Measurements from ENCODE around the gene SNAI3. TPM values are rescaled to one million over a fixed set of nuclear protein-coding genes. Genes with fewer than 3 reads are reported as not detected.
A peak's percentile ranks its signal among the peaks of the same experiment; 100 is the strongest.

Gene SNAI3
- total and polyA plus RNA-seq, 2 experiments from 2014 or later = 10.3 to 19.4 TPM

GRCh38 chr16:88642881-88643643 lies 43.2 kb downstream of the SNAI3 start:
- DNase-seq (ENCODE audit: low spot score) (peak; percentile 56), ATAC-seq (no peak)
- no peak overlapping the region for H3K4me2 ChIP-seq
- Mint-ChIP-seq H3K27ac (no peak overlapping the region), H3K36me3 (ENCODE audit: low read depth) (peaks cover 18% of the 10 kb centered on the region; the same call in 2 of the 3 replicates), H3K4me3 (no peak overlapping the region), H3K9me3 (peaks cover 6% of the 10 kb centered on the region; the same call in 2 of the 3 replicates), H3K4me1 (peaks cover 21% of the 10 kb centered on the region), H3K27me3 (ENCODE audit: insufficient read depth, low read depth, poor library complexity) (peaks cover 31% of the 10 kb centered on the region)
- no peaks in the 10 kb centered on the region for H3K9me2 ChIP-seq (ENCODE audit: insufficient read depth)
- TF ChIP-seq STAT1 (IDR thresholded peaks at IDR 0.05; ENCODE audit: unreplicated experiment) (no peak), JUNB (IDR thresholded peaks at IDR 0.05; ENCODE audit: unreplicated experiment) (no peak), EZH2phosphoT487 (IDR thresholded peaks at IDR 0.05; ENCODE audit: unreplicated experiment) (no peak)
- TF ChIP-seq, protein P1, sequence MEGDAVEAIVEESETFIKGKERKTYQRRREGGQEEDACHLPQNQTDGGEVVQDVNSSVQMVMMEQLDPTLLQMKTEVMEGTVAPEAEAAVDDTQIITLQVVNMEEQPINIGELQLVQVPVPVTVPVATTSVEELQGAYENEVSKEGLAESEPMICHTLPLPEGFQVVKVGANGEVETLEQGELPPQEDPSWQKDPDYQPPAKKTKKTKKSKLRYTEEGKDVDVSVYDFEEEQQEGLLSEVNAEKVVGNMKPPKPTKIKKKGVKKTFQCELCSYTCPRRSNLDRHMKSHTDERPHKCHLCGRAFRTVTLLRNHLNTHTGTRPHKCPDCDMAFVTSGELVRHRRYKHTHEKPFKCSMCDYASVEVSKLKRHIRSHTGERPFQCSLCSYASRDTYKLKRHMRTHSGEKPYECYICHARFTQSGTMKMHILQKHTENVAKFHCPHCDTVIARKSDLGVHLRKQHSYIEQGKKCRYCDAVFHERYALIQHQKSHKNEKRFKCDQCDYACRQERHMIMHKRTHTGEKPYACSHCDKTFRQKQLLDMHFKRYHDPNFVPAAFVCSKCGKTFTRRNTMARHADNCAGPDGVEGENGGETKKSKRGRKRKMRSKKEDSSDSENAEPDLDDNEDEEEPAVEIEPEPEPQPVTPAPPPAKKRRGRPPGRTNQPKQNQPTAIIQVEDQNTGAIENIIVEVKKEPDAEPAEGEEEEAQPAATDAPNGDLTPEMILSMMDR (conservative IDR thresholded peaks at IDR 0.05; ENCODE audit: low read depth in 2 of 2) = peak; percentile 8 to 19; a peak in 1 of 4 replicates
- peaks cover 10% of the 10 kb centered on the region for H3K4me1 ChIP-seq (ENCODE audit: insufficient read depth)
- no peaks in the 10 kb centered on the region; the same call in 1 of the 2 replicates for H4K20me1 ChIP-seq (replicated peaks; ENCODE audit: insufficient read depth)
- H3K27me3 ChIP-seq (ENCODE audit: insufficient read depth) = no peaks in the 10 kb centered on the region
- no peak overlapping the region for H2AFZ ChIP-seq
- no peak overlapping the region for H3K4me3 ChIP-seq
- H3F3A ChIP-seq (replicated peaks; ENCODE audit: low read depth) = 0 out of 2 replicates have a peak, but pooled peaks cover 8% of the 10 kb centered on the region
- H3K27ac ChIP-seq (ENCODE audit: low read depth) = no peak overlapping the region
- H3K79me2 ChIP-seq (replicated peaks; ENCODE audit: insufficient read depth) = no peaks in the 10 kb centered on the region
- H3K36me3 ChIP-seq (ENCODE audit: insufficient read depth) = no peaks in the 10 kb centered on the region

DNA sequence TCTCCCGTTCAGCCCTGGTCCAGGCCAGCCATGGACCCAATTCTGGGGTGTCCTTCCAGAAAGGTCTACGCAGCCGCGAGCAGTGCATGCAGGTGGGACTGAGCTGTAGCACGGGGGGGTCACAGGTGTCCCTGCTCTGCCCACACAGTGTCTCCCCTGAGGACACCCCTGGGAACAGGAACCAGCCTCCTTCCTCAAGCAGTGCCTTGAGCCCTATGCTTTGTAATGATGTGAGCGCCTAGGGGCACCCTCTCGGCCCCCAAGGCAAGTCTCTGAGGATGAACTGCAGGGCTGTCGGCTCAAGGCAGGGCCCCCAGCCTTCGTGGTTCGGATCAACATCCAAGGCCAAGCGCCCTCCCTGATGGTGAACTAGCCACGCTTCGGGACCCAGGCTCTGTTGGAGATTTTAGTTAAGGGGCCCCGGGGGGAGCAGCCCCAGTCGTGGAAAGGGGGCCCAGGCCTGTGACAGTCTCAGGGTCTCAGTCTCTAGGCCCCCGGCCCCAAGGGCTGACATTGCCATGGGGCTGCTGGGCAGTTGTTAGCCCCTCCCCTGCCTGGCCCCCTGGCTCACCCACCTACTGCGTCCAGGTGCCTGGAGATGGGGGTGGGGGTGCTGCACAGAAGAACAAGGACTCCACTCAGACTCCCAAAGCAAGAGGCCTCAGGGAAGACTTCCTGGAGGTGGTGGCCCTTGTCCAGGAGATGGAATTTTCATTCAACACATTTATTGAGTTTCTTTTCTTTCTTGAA lies 45.6 kb downstream of the SNAI3 start:
- no peak for ATAC-seq
- Histone ChIP-seq H3K4me3 (no peak overlapping the region), H2AFZ (no peak overlapping the region), H3K36me3 (ENCODE audit: insufficient read depth) (no peaks in the 10 kb centered on the region), H3K79me2 (replicated peaks; ENCODE audit: insufficient read depth) (no peaks in the 10 kb centered on the region), H3F3A (replicated peaks; ENCODE audit: low read depth) (0 out of 2 replicates have a peak, but pooled peaks cover 13% of the 10 kb centered on the region), H3K9me2 (ENCODE audit: insufficient read depth) (no peaks in the 10 kb centered on the region), H3K27me3 (ENCODE audit: insufficient read depth) (no peaks in the 10 kb centered on the region; the same call in 1 of the 2 replicates), H3K4me2 (no peak overlapping the region), H3K27ac (ENCODE audit: low read depth) (no peak overlapping the region), H4K20me1 (replicated peaks; ENCODE audit: insufficient read depth) (no peaks in the 10 kb centered on the region; the same call in 1 of the 2 replicates), H3K4me1 (ENCODE audit: insufficient read depth) (peaks cover 15% of the 10 kb centered on the region)
- peaks cover 6% of the 10 kb centered on the region; the same call in 2 of the 3 replicates for H3K9me3 Mint-ChIP-seq
- peaks cover 18% of the 10 kb centered on the region; the same call in 2 of the 3 replicates for H3K36me3 Mint-ChIP-seq (ENCODE audit: low read depth)
- H3K4me1 Mint-ChIP-seq = peaks cover 37% of the 10 kb centered on the region
- H3K27me3 Mint-ChIP-seq (ENCODE audit: insufficient read depth, low read depth, poor library complexity) = peaks cover 42% of the 10 kb centered on the region
- no peak for DNase-seq (ENCODE audit: low spot score)
- H3K27ac Mint-ChIP-seq = no peak overlapping the region
- peak overlapping the region; percentile 53; the same call in 2 of the 3 replicates for H3K4me3 Mint-ChIP-seq
- TF ChIP-seq ZNF462 (CRISPR knock-in tag; IDR thresholded peaks at IDR 0.05) (no peak), CREB1 (CRISPR knock-in tag; IDR thresholded peaks at IDR 0.05; ENCODE audit: low read depth) (no peak), POLR2AphosphoS5 (IDR thresholded peaks at IDR 0.05; ENCODE audit: low read depth) (no peak), ZNF331 (CRISPR knock-in tag; IDR thresholded peaks at IDR 0.05; ENCODE audit: low read depth) (no peak), ZNF114 (CRISPR knock-in tag; IDR thresholded peaks at IDR 0.05) (no peak)
- TF ChIP-seq, protein P1 (conservative IDR thresholded peaks at IDR 0.05; ENCODE audit: low read depth in 2 of 2) = no peak

Measured in GM23338 (cell line).